Activated CD8-positive, alpha-beta T cell treated with anti-CD3 and anti-CD28 coated beads for 36 hours (primary cell): Measurements from ENCODE around the gene HOXC5. TPM values are rescaled to one million over a fixed set of nuclear protein-coding genes. Genes with fewer than 3 reads are reported as not detected.

Experiments used
- ATAC-seq: fragments of 200-7000 bp; cut with Tn5 transposase; one replicate; pipeline ENCODE4 v1.10.0; 2021; ENCODE audit warnings: mild to moderate bottlenecking, moderate library complexity
- CTCF ChIA-PET: fragments of 350-600 bp; sonication (Branson Sonifier 250); formaldehyde crosslinking; loops from one replicate; lab custom pipeline; 2021; ENCODE audit warnings: antibody characterized with exemption; lab: Charles Lee
- POLR2A ChIA-PET: fragments of 350-600 bp; sonication (Branson Sonifier 250); formaldehyde crosslinking; loops from one replicate; lab custom pipeline; 2021; ENCODE audit warnings: antibody characterized with exemption; lab: Charles Lee
- DNase-seq: peaks from one replicate; pipeline ENCODE4 v3.0.0-alpha.2; 2020
- H3K27ac Mint-ChIP-seq: one replicate; pipeline ENCODE4 v1.8.0; 2021; ENCODE audit warnings: mild to moderate bottlenecking, mixed read lengths
- H3K27me3 Mint-ChIP-seq: one replicate; pipeline ENCODE4 v1.8.0; 2021; ENCODE audit warnings: mixed read lengths
- H3K36me3 Mint-ChIP-seq: one replicate; pipeline ENCODE4 v1.8.0; 2021; ENCODE audit warnings: low read depth, mixed read lengths
- H3K4me1 Mint-ChIP-seq: one replicate; pipeline ENCODE4 v1.8.0; 2021; ENCODE audit warnings: low read depth, mixed read lengths
- H3K4me3 Mint-ChIP-seq: one replicate; pipeline ENCODE4 v1.8.0; 2021; ENCODE audit warnings: mild to moderate bottlenecking, moderate library complexity, mixed read lengths
- H3K9me3 Mint-ChIP-seq: one replicate; pipeline ENCODE4 v1.8.0; 2021; ENCODE audit warnings: mixed read lengths
- intact Hi-C: fragments of 100-400 bp; cut with micrococcal nuclease; formaldehyde crosslinking; loops from one replicate; pipeline ENCODE4 v1.10.0; 2022
- total RNA-seq, 2 experiments: library from RNA; stranded (reverse); gene quantifications; one replicate each; pipeline ENCODE4 v1.2.3, GENCODE V29; 2021
- TF ChIP-seq, protein P1 (sequence below): fragments of 200-600 bp; IDR thresholded peaks from one replicate; pipeline ENCODE4 v1.8.0; 2022; ENCODE audit warnings: antibody characterized with exemption, mild to moderate bottlenecking

The HOXC5 gene
- total RNA-seq, 2 experiments from 2014 or later: not detected

GRCh38 chr12:54047160-54047963 lies 14.5 kb downstream of the HOXC5 start:
- CTCF ChIA-PET: no interaction called here

DNA sequence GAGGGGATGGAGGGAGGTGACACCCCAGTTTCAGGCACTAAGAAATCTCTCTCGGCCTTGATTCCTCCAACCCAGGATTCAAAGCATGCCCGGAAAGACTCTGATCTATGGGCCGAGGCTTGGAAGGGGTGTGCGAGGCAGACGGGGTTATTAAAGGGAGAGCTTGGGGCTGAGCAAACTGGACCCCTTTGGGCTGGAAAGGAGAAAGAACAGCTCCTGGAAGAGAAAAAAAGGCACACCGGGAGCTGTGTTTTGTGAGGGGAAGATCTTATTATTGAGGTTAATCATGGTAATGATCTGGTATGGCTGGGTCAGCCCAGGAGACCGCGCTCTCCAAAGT lies 15.1 kb downstream of the HOXC5 start:
- POLR2A ChIA-PET: no interaction called here
- TF ChIP-seq, protein P1, sequence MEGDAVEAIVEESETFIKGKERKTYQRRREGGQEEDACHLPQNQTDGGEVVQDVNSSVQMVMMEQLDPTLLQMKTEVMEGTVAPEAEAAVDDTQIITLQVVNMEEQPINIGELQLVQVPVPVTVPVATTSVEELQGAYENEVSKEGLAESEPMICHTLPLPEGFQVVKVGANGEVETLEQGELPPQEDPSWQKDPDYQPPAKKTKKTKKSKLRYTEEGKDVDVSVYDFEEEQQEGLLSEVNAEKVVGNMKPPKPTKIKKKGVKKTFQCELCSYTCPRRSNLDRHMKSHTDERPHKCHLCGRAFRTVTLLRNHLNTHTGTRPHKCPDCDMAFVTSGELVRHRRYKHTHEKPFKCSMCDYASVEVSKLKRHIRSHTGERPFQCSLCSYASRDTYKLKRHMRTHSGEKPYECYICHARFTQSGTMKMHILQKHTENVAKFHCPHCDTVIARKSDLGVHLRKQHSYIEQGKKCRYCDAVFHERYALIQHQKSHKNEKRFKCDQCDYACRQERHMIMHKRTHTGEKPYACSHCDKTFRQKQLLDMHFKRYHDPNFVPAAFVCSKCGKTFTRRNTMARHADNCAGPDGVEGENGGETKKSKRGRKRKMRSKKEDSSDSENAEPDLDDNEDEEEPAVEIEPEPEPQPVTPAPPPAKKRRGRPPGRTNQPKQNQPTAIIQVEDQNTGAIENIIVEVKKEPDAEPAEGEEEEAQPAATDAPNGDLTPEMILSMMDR: no peak
- Mint-ChIP-seq H3K27ac (no peak overlapping the region), H3K4me3 (no peak overlapping the region), H3K27me3 (peaks cover 86% of the 10 kb centered on the region), H3K36me3 (no peaks in the 10 kb centered on the region), H3K9me3 (no peaks in the 10 kb centered on the region), H3K4me1 (peaks cover 32% of the 10 kb centered on the region)
- CTCF ChIA-PET: no interaction called here
- ATAC-seq (no peak), DNase-seq (no peak)
- intact Hi-C loops: no loop called here

More at GRCh38 chr12:54047160-54047963, 14.5 kb downstream of the HOXC5 start:
- peak overlapping the region; percentile 18 for H3K4me3 Mint-ChIP-seq
- no peak overlapping the region for H3K27ac Mint-ChIP-seq
- ATAC-seq (no peak), DNase-seq (no peak)
- no peaks in the 10 kb centered on the region for H3K36me3 Mint-ChIP-seq
- H3K9me3 Mint-ChIP-seq: no peaks in the 10 kb centered on the region
- peaks cover 87% of the 10 kb centered on the region for H3K27me3 Mint-ChIP-seq
- POLR2A ChIA-PET: no interaction called here
- TF ChIP-seq, protein P1: no peak
- H3K4me1 Mint-ChIP-seq: peaks cover 28% of the 10 kb centered on the region
- intact Hi-C loops: no loop called here

DNA sequence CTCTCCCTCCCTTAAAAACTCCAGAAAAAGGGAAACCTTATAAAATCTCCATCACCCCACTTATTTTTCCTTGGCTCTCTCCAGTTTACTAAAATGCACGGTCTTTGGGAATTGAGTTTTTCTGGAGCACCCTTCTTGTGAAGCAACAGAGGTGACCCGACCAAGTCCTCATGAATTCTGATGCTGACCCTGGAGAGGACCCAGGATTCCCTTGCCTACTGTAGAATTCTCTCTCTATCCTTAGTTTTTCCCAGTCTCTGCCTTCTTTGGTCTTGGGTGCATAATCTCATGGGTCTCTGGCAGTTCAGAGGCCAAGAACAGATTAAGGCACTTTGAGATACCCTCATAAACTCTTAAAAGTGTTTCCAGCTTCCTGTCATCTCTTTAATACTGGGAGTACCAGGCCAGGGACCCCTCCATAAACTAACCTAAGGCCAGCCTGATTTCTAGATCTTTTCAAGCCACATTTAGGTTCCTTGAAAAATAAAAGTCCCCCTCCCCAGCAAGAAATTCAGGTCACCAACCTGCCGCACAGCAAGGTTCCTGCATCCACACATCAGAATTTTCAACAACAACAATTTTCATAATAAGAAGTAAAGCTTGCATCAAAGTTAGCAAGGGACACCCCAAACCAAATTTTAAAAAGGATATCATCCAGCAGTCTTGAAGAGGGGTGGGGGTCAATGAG lies 15.7 kb downstream of the HOXC5 start:
- intact Hi-C loops: no loop called here
- H3K36me3 Mint-ChIP-seq: no peaks in the 10 kb centered on the region
- H3K27me3 Mint-ChIP-seq: peaks cover 84% of the 10 kb centered on the region
- ChIA-PET CTCF (no interaction called here), POLR2A (no interaction called here)
- no peak overlapping the region for H3K27ac Mint-ChIP-seq
- H3K4me3 Mint-ChIP-seq: no peak overlapping the region
- H3K4me1 Mint-ChIP-seq: peaks cover 34% of the 10 kb centered on the region
- DNase-seq (no peak), ATAC-seq (no peak)
- TF ChIP-seq, protein P1: no peak
- no peaks in the 10 kb centered on the region for H3K9me3 Mint-ChIP-seq

- H3K4me3 Mint-ChIP-seq: no peak overlapping the region
- CTCF ChIA-PET: no interaction called here
Observed at GRCh38 chr12:54049108-54049507, 16.3 kb downstream of the HOXC5 start.

More at GRCh38 chr12:54049108-54049507, 16.3 kb downstream of the HOXC5 start:
- POLR2A ChIA-PET: no interaction called here
- no peak for ATAC-seq
- no peak for DNase-seq
- H3K9me3 Mint-ChIP-seq: no peaks in the 10 kb centered on the region
- H3K27me3 Mint-ChIP-seq: peaks cover 84% of the 10 kb centered on the region
- TF ChIP-seq, protein P1: no peak
- no peaks in the 10 kb centered on the region for H3K36me3 Mint-ChIP-seq
- intact Hi-C loops: no loop called here
- no peak overlapping the region for H3K27ac Mint-ChIP-seq
- H3K4me1 Mint-ChIP-seq: peaks cover 31% of the 10 kb centered on the region
